WTC11 (cell line): ENCODE data around the gene VARS2. TPM values are rescaled to one million over a fixed set of nuclear protein-coding genes. Genes with fewer than 3 reads are reported as not detected.

Experiments used
- ATAC-seq: fragments of 200-7000 bp; cut with Tn5 transposase; 2 replicates; pipeline ENCODE4 v1.10.0; 2021; ENCODE audit warnings: mild to moderate bottlenecking, moderate library complexity
- Bru-seq: library from RNA; stranded (reverse); fragments of 400-500 nt; gene quantifications from one replicate; lab custom pipeline; 2021; lab: Mats Ljungman, UMichigan
- CTCF ChIA-PET: fragments of 300-600 bp; sonication (Branson Sonifier 250); formaldehyde crosslinking; loops from one replicate; lab custom pipeline; 2021; ENCODE audit warnings: antibody characterized with exemption; lab: Charles Lee
- POLR2A ChIA-PET: fragments of 350-600 bp; sonication (Branson Sonifier 250); formaldehyde crosslinking; loops from one replicate; lab custom pipeline; 2021; ENCODE audit warnings: antibody characterized with exemption; lab: Charles Lee
- DNase-seq: peaks from one replicate; pipeline ENCODE4 v3.0.0; 2021; ENCODE audit warnings: low spot score
- H3K27ac Mint-ChIP-seq: 2 replicates; pipeline ENCODE4 v1.8.0; 2021; ENCODE audit warnings: mixed read lengths
- H3K27me3 Mint-ChIP-seq: 2 replicates; pipeline ENCODE4 v1.8.0; 2021; ENCODE audit warnings: low read depth, mild to moderate bottlenecking, moderate library complexity, mixed read lengths
- H3K36me3 Mint-ChIP-seq: 2 replicates; pipeline ENCODE4 v1.8.0; 2021; ENCODE audit warnings: mixed read lengths
- H3K4me1 Mint-ChIP-seq: 2 replicates; pipeline ENCODE4 v1.8.0; 2022; ENCODE audit warnings: mixed read lengths
- H3K4me3 Mint-ChIP-seq: 2 replicates; pipeline ENCODE4 v1.8.0; 2021; ENCODE audit warnings: mild to moderate bottlenecking, moderate library complexity, mixed read lengths
- H3K9me3 Mint-ChIP-seq: 2 replicates; pipeline ENCODE4 v1.8.0; 2021; ENCODE audit warnings: mixed read lengths
- CREB1 ChIP-seq: sonication (generic); formaldehyde crosslinking; IDR thresholded peaks from 2 replicates; pipeline ENCODE4 v1.8.0; 2023; ENCODE audit warnings: mild to moderate bottlenecking, missing genetic modification reagents
- CREM ChIP-seq: sonication (generic); formaldehyde crosslinking; IDR thresholded peaks from 2 replicates; pipeline ENCODE4 v1.8.1; 2022; ENCODE audit warnings: mild to moderate bottlenecking, missing genetic modification reagents, moderate library complexity
- ETV6 ChIP-seq: sonication (generic); formaldehyde crosslinking; IDR thresholded peaks from 2 replicates; pipeline ENCODE4 v1.8.1; 2022; ENCODE audit warnings: mild to moderate bottlenecking, missing genetic modification reagents
- JUN ChIP-seq: sonication (generic); formaldehyde crosslinking; IDR thresholded peaks from 2 replicates; pipeline ENCODE4 v1.8.0; 2023; ENCODE audit warnings: mild to moderate bottlenecking, missing genetic modification reagents
- MXD4 ChIP-seq: fragments of 250-450 bp; sonication (Bioruptor Pico); IDR thresholded peaks from 2 replicates; pipeline ENCODE4 v1.8.0; 2021; ENCODE audit warnings: mild to moderate bottlenecking, moderate library complexity, borderline replicate concordance
- MYBL2 ChIP-seq: sonication (generic); formaldehyde crosslinking; IDR thresholded peaks from 2 replicates; pipeline ENCODE4 v1.8.1; 2023; ENCODE audit warnings: mild to moderate bottlenecking, moderate library complexity, missing genetic modification reagents
- NFATC4 ChIP-seq: fragments of 250-450 bp; sonication (Bioruptor Pico); IDR thresholded peaks from 2 replicates; pipeline ENCODE4 v1.9.0; 2021; ENCODE audit warnings: mild to moderate bottlenecking
- RELA ChIP-seq: sonication (generic); formaldehyde crosslinking; IDR thresholded peaks from 2 replicates; pipeline ENCODE4 v1.8.1; 2022; ENCODE audit warnings: missing genetic modification reagents, mild to moderate bottlenecking, borderline replicate concordance
- SMAD3 ChIP-seq: sonication (generic); formaldehyde crosslinking; IDR thresholded peaks from 2 replicates; pipeline ENCODE4 v1.8.0; 2022; ENCODE audit warnings: missing genetic modification reagents, mild to moderate bottlenecking, borderline replicate concordance
- SMAD4 ChIP-seq: sonication (generic); formaldehyde crosslinking; IDR thresholded peaks from 2 replicates; pipeline ENCODE4 v1.8.0; 2022; ENCODE audit warnings: mild to moderate bottlenecking, missing genetic modification reagents
- ZNF219 ChIP-seq: sonication (generic); formaldehyde crosslinking; IDR thresholded peaks from 2 replicates; pipeline ENCODE4 v1.8.0; 2023; ENCODE audit warnings: missing genetic modification reagents, mild to moderate bottlenecking, borderline replicate concordance
- ZNF317 ChIP-seq: sonication (generic); formaldehyde crosslinking; IDR thresholded peaks from 2 replicates; pipeline ENCODE4 v1.8.1; 2023; ENCODE audit warnings: low read depth, mild to moderate bottlenecking, moderate library complexity, missing genetic modification reagents, borderline replicate concordance
- ZNF396 ChIP-seq: fragments of 250-450 bp; sonication (Bioruptor Pico); IDR thresholded peaks from 2 replicates; pipeline ENCODE4 v1.8.0; 2021; ENCODE audit warnings: mild to moderate bottlenecking, moderate library complexity, borderline replicate concordance
- long read RNA-seq, 3 experiments: library from RNA in 1 of 3; library from capped mRNA in 1 of 3; library from polyadenylated mRNA in 1 of 3; unstranded in 2 of 3; stranded (forward) in 1 of 3; transcript quantifications; one replicate each; pipeline ENCODE4 v2.0.0, GENCODE V29; 2021
- total RNA-seq: library from RNA; stranded (reverse); gene quantifications from 3 replicates; pipeline ENCODE4 v1.2.3, GENCODE V29; 2021
- TF ChIP-seq, protein P1 (sequence below): sonication (generic); formaldehyde crosslinking; IDR thresholded peaks from 2 replicates; pipeline ENCODE4 v1.8.1; 2023; ENCODE audit warnings: mild to moderate bottlenecking, missing genetic modification reagents, borderline replicate concordance
- TF ChIP-seq, protein P2 (sequence below): fragments of 250-450 bp; sonication (Bioruptor Pico); IDR thresholded peaks from 2 replicates; pipeline ENCODE4 v1.9.0; 2021; ENCODE audit warnings: moderate library complexity, mild to moderate bottlenecking, inconsistent platforms, borderline replicate concordance
- TF ChIP-seq, protein P3 (sequence below): sonication (generic); formaldehyde crosslinking; IDR thresholded peaks from 2 replicates; pipeline ENCODE4 v1.8.0; 2022; ENCODE audit warnings: missing genetic modification reagents
- TF ChIP-seq, protein P4 (sequence below): sonication (generic); formaldehyde crosslinking; IDR thresholded peaks from 2 replicates; pipeline ENCODE4 v1.8.1; 2022; ENCODE audit warnings: low read depth, missing genetic modification reagents, borderline replicate concordance
- TF ChIP-seq, protein P5 (sequence below): sonication (generic); formaldehyde crosslinking; IDR thresholded peaks from 2 replicates; pipeline ENCODE4 v1.8.1; 2022; ENCODE audit warnings: mild to moderate bottlenecking, moderate library complexity, missing genetic modification reagents
- TF ChIP-seq, protein P6 (sequence below): fragments of 250-450 bp; sonication (Bioruptor Pico); IDR thresholded peaks from 2 replicates; pipeline ENCODE4 v1.9.0; 2021; ENCODE audit warnings: mild to moderate bottlenecking
- TF ChIP-seq, protein P7 (sequence below): sonication (generic); formaldehyde crosslinking; IDR thresholded peaks from 2 replicates; pipeline ENCODE4 v1.8.1; 2023; ENCODE audit warnings: mild to moderate bottlenecking, missing genetic modification reagents, moderate library complexity

Gene VARS2
- total RNA-seq (65.6 to 74.1 TPM (median 69.9 TPM) in 3 replicates), Bru-seq, nascent RNA (percentile 63 among the genes with signal in this experiment)
- long read RNA-seq, experiment 1, full-length matches to known transcripts = 7 of 158 reads
- long read RNA-seq, experiment 1, partial matches to known transcripts = 27 of 158 reads
- long read RNA-seq, experiment 1, other reads (novel, unspliced or antisense) = 124 of 158 reads
- long read RNA-seq, experiment 2, full-length matches to known transcripts = 3 of 55 reads
- long read RNA-seq, experiment 2, partial matches to known transcripts = 33 of 55 reads
- long read RNA-seq, experiment 2, other reads (novel, unspliced or antisense) = 19 of 55 reads
- long read RNA-seq, experiment 3, partial matches to known transcripts = 1 of 2 reads
- long read RNA-seq, experiment 3, other reads (novel, unspliced or antisense) = 1 of 2 reads

DNA sequence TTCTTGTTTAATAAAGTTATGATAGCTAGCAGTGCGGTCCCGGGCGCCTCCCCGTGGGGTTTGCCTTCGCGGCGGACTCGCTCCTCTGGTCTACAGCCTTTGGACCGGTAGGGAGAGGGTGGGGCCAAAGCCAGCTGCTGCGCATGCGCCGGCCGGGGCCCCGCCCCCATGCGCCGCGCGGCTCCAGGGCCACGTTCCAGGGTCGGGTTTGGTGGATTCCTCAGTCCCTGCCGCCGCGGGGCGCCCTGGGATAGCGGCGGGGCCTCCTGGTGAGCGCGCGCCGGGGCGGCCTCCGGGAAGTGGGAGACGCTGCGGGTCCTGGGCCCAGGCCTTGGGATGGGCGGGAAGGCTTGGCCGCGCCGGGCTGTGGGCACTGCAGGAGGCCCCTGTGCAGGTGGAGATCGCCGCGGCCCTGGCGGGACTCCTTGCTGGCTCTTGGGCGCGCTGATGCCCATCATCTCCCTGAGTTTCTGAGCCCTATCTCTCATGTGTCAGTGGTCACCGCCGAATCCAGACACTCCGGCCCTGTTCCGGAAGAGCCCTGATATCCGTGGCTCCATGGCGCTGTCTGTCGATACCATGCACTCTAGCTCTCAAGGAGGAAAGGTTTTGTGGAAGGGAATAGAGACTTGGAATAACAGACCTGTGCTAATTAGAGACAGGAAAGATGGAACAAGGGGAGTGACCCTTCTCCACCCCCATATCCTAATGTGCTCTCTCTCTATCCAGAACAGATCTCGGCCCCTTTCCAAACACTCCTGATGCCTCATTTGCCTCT lies at the start of gene VARS2:
Gene VARS2, plus strand, starts transcription at position 163 of the 778 bp plus-strand sequence. Its CDS starts 599 bp downstream, at position 762.
- peak within 1 kb of the TSS; percentile 90 for H3K27ac Mint-ChIP-seq
- peaks cover 22% of the 10 kb centered on the region for H3K4me1 Mint-ChIP-seq
- POLR2A ChIA-PET = interaction anchor here (0.6 to 2.2 kb wide), 8 partner anchors 13 to 258 kb away, joined by 3 to 12 read pairs (median 4); no protein-coding TSS in a partner anchor
- DNase-seq = peak; percentile 83
- H3K4me3 Mint-ChIP-seq = peak within 1 kb of the TSS; percentile 90
- peak; percentile 85 for ATAC-seq
- CTCF ChIA-PET = interaction anchor here (0.6 to 6.4 kb wide), 43 partner anchors 10 to 503 kb away, joined by 3 to 124 read pairs (median 4); partner anchors contain the start of genes DDR1, DHX16, MUCL3 and PSORS1C1
- H3K27me3 Mint-ChIP-seq = no peaks in the 10 kb centered on the region
- no peaks in the 10 kb centered on the region for H3K9me3 Mint-ChIP-seq
- H3K36me3 Mint-ChIP-seq = peaks cover 49% of the 10 kb centered on the region
- TF ChIP-seq, protein P1, sequence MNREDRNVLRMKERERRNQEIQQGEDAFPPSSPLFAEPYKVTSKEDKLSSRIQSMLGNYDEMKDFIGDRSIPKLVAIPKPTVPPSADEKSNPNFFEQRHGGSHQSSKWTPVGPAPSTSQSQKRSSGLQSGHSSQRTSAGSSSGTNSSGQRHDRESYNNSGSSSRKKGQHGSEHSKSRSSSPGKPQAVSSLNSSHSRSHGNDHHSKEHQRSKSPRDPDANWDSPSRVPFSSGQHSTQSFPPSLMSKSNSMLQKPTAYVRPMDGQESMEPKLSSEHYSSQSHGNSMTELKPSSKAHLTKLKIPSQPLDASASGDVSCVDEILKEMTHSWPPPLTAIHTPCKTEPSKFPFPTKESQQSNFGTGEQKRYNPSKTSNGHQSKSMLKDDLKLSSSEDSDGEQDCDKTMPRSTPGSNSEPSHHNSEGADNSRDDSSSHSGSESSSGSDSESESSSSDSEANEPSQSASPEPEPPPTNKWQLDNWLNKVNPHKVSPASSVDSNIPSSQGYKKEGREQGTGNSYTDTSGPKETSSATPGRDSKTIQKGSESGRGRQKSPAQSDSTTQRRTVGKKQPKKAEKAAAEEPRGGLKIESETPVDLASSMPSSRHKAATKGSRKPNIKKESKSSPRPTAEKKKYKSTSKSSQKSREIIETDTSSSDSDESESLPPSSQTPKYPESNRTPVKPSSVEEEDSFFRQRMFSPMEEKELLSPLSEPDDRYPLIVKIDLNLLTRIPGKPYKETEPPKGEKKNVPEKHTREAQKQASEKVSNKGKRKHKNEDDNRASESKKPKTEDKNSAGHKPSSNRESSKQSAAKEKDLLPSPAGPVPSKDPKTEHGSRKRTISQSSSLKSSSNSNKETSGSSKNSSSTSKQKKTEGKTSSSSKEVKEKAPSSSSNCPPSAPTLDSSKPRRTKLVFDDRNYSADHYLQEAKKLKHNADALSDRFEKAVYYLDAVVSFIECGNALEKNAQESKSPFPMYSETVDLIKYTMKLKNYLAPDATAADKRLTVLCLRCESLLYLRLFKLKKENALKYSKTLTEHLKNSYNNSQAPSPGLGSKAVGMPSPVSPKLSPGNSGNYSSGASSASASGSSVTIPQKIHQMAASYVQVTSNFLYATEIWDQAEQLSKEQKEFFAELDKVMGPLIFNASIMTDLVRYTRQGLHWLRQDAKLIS = no peak
- TF ChIP-seq ETV6 = peak; percentile 89; the same call in 1 of the 2 replicates
- TF ChIP-seq RELA (CRISPR knock-in tag) = no peak
- TF ChIP-seq, protein P2, sequence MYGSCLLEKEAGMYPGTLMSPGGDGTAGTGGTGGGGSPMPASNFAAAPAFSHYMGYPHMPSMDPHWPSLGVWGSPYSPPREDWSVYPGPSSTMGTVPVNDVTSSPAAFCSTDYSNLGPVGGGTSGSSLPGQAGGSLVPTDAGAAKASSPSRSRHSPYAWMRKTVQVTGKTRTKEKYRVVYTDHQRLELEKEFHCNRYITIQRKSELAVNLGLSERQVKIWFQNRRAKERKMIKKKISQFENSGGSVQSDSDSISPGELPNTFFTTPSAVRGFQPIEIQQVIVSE = no peak
- TF ChIP-seq SMAD4 = no peak
- TF ChIP-seq ZNF396 = no peak
- no peak for TF ChIP-seq SMAD3
- peak; percentile 37; the same call in 1 of the 2 replicates for TF ChIP-seq NFATC4
- peak; percentile 89 for TF ChIP-seq MYBL2 (CRISPR knock-in tag)
- TF ChIP-seq, protein P3, sequence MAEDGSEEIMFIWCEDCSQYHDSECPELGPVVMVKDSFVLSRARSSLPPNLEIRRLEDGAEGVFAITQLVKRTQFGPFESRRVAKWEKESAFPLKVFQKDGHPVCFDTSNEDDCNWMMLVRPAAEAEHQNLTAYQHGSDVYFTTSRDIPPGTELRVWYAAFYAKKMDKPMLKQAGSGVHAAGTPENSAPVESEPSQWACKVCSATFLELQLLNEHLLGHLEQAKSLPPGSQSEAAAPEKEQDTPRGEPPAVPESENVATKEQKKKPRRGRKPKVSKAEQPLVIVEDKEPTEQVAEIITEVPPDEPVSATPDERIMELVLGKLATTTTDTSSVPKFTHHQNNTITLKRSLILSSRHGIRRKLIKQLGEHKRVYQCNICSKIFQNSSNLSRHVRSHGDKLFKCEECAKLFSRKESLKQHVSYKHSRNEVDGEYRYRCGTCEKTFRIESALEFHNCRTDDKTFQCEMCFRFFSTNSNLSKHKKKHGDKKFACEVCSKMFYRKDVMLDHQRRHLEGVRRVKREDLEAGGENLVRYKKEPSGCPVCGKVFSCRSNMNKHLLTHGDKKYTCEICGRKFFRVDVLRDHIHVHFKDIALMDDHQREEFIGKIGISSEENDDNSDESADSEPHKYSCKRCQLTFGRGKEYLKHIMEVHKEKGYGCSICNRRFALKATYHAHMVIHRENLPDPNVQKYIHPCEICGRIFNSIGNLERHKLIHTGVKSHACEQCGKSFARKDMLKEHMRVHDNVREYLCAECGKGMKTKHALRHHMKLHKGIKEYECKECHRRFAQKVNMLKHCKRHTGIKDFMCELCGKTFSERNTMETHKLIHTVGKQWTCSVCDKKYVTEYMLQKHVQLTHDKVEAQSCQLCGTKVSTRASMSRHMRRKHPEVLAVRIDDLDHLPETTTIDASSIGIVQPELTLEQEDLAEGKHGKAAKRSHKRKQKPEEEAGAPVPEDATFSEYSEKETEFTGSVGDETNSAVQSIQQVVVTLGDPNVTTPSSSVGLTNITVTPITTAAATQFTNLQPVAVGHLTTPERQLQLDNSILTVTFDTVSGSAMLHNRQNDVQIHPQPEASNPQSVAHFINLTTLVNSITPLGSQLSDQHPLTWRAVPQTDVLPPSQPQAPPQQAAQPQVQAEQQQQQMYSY (CRISPR knock-in tag) = peak; percentile 64
- no peak; the same call in 1 of the 2 replicates for TF ChIP-seq CREB1 (CRISPR knock-in tag)
- TF ChIP-seq MXD4 = no peak
- peak; percentile 82; the same call in 1 of the 2 replicates for TF ChIP-seq ZNF219 (CRISPR knock-in tag)
- peak; percentile 17; the same call in 1 of the 2 replicates for TF ChIP-seq CREM (CRISPR knock-in tag)
- TF ChIP-seq, protein P4, sequence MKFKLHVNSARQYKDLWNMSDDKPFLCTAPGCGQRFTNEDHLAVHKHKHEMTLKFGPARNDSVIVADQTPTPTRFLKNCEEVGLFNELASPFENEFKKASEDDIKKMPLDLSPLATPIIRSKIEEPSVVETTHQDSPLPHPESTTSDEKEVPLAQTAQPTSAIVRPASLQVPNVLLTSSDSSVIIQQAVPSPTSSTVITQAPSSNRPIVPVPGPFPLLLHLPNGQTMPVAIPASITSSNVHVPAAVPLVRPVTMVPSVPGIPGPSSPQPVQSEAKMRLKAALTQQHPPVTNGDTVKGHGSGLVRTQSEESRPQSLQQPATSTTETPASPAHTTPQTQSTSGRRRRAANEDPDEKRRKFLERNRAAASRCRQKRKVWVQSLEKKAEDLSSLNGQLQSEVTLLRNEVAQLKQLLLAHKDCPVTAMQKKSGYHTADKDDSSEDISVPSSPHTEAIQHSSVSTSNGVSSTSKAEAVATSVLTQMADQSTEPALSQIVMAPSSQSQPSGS (CRISPR knock-in tag) = no peak
- peak; percentile 31; the same call in 1 of the 2 replicates for TF ChIP-seq ZNF317 (CRISPR knock-in tag)
- TF ChIP-seq, protein P5, sequence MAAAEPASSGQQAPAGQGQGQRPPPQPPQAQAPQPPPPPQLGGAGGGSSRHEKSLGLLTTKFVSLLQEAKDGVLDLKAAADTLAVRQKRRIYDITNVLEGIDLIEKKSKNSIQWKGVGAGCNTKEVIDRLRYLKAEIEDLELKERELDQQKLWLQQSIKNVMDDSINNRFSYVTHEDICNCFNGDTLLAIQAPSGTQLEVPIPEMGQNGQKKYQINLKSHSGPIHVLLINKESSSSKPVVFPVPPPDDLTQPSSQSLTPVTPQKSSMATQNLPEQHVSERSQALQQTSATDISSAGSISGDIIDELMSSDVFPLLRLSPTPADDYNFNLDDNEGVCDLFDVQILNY (CRISPR knock-in tag) = peak; percentile 86; the same call in 1 of the 2 replicates
- TF ChIP-seq, protein P6, sequence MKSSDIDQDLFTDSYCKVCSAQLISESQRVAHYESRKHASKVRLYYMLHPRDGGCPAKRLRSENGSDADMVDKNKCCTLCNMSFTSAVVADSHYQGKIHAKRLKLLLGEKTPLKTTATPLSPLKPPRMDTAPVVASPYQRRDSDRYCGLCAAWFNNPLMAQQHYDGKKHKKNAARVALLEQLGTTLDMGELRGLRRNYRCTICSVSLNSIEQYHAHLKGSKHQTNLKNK (CRISPR knock-in tag) = peak; percentile 33; the same call in 1 of the 2 replicates
- peak; percentile 81; the same call in 1 of the 2 replicates for TF ChIP-seq JUN (CRISPR knock-in tag)
- TF ChIP-seq, protein P7, sequence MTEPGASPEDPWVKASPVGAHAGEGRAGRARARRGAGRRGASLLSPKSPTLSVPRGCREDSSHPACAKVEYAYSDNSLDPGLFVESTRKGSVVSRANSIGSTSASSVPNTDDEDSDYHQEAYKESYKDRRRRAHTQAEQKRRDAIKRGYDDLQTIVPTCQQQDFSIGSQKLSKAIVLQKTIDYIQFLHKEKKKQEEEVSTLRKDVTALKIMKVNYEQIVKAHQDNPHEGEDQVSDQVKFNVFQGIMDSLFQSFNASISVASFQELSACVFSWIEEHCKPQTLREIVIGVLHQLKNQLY = peak; percentile 48; the same call in 1 of the 2 replicates
